NCI-H748 treated with DMSO at 0.1 percent for 48 hours (cell line): Measurements from ENCODE around the gene KAT14.
"Not testable (repeated sequence)": the region's sequence is repeated elsewhere in the genome, so short reads cannot be mapped to it uniquely, and the experiment has no call there.

Source experiments
- DNase-seq: peaks from one replicate; lab custom pipeline; 2025; lab: John Stamatoyannopoulos, UW

Gene KAT14, protein sequence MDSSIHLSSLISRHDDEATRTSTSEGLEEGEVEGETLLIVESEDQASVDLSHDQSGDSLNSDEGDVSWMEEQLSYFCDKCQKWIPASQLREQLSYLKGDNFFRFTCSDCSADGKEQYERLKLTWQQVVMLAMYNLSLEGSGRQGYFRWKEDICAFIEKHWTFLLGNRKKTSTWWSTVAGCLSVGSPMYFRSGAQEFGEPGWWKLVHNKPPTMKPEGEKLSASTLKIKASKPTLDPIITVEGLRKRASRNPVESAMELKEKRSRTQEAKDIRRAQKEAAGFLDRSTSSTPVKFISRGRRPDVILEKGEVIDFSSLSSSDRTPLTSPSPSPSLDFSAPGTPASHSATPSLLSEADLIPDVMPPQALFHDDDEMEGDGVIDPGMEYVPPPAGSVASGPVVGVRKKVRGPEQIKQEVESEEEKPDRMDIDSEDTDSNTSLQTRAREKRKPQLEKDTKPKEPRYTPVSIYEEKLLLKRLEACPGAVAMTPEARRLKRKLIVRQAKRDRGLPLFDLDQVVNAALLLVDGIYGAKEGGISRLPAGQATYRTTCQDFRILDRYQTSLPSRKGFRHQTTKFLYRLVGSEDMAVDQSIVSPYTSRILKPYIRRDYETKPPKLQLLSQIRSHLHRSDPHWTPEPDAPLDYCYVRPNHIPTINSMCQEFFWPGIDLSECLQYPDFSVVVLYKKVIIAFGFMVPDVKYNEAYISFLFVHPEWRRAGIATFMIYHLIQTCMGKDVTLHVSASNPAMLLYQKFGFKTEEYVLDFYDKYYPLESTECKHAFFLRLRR

DNA sequence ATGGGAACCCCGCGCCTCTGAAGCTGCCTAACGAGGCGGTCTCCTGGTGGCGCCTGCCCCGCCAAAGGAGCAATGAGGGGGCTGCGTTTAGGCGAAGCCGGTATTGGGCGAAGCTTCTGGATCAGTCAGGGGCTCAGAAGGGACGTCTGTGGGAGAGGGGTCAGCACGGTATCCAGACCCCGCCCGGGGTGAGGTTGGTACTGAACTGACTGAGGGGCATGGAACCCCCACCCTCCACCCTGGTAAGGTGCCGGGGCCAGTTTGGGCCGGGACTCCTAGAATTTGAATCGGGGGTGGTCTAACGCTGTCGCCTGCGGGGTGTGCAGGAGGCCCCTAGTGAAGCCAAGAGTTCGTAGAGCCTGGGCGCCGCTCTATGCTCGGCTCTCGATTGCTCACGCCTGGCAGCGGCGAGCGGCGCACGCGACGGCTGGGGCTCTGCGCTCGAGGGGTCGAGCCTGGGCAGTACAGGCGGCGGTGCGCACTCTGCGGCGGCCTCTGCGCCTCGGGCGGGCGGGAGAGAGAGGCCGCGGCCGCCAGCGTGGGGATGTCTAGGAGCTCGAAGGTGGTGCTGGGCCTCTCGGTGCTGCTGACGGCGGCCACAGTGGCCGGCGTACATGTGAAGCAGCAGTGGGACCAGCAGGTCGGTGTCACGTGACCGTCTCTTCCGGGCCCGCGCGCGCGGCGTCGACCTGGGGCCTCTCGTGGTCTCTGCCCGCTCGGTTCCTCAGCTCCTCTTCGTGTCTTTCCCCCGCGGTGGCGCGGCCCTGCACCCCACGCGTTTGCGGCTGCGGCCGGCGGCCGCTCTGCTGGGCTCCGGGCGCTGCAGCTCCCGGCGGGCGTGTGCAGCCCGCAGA, at the start of gene KAT14, which contains the start of gene PET117:
TSS of gene KAT14 (plus strand) at position 452 of the 854 bp plus-strand sequence. CDS start 4,798 bp downstream, outside the sequence.
TSS of gene PET117 (plus strand) at position 452 of the 854 bp plus-strand sequence. CDS start at position 545, 93 bp downstream.
- peak; percentile 89 for DNase-seq

DNA sequence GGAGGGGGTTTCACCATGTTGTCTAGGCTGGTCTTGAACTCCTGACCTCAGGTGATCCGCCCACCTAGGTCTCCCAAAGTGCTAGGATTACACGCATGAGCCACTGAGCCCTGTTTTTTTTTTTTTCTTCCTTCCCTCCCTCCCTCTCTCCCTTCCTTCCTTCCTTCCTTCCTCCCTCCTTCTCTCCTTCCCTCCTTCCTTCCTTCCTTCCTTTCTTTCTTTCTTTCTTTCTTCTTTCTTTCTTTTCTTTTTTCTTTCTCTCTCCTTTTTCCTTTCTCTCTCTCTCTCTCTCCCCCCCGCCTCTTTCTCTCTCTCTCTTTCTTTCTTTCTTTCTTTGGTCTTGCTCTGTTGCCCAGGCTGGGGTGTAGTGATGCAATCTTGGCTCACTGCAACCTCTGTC, 49.4 kb upstream of the KAT14 start:
- not testable (repeated sequence) for DNase-seq

DNA sequence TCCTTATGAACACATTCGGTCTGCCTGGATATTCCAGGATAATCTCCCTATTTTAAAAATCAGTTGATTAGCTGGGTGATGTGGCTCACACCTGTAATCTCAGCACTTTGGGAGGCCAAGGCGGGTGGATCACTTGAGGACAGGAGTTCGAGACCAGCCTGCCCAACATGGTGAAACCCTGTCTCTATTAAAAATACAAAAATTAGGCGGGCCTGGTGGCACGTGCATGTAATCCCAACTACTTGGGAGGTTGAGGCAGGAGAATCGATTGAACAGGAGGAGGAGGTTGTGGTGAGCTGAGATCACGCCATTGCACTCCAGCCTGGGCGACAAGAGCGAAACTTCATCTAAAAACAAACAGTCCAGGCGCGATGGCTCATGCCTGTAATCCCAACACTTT, 48.8 kb upstream of the KAT14 start:
- DNase-seq: not testable (repeated sequence)

DNA sequence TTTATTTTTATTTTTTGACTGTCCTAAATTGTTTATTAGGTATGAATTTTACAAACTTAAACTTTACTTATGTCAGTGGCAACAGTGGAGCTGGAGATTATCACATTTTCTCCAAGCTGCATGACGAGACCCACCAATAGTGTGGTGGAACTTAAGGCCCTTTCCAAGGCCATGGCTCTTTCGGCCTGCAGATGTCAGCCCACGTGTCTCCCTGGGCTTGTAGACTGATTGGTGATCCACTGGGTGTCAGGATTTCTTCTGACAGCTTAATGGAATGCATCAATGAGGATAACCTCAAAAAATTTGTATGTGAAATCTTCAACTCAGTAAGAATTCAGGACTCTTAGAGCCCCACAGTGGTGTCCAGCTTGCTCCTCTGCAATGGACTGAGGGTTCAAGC, 47.6 kb upstream of the KAT14 start:
- no peak for DNase-seq

DNA sequence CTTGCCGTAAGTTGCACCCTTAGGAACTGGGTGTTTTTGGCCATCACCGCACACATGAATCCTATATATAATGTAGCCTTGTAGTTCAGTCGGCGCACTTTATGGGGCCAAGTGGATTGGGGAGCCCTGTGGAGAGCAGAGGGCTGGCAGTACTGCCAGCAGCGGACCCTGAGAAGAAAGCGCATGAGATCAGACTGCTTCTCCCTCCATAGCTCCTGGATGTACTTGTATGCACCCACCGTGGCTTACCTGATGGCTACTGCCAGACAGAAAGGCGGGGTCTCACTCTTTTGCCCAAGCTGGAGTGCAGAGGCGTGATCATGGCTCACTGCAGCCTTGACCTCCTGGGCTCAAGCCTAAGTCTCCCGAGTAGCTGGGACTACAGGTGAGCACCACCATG, 47.2 kb upstream of the KAT14 start:
- no peak for DNase-seq

DNA sequence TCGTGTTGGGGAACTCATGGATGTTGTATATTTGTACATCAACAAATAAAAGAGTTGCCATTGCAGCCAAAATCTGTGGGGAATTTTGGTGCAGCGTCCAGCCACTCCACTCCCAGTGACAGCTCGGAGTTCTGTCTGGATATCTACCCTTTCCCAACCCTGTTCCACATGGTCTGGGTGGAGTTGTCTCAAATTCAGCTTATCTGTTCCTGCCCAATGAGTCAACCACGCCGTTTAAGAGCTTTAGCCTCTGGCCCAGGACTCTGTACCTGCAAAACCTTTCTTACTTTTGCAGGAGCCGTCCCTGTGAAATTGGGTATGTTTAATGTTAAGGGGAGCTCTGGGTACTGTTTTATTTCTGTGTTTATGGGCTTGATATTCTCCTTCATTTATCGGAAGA, 46.0 kb upstream of the KAT14 start:
- no peak for DNase-seq

DNA sequence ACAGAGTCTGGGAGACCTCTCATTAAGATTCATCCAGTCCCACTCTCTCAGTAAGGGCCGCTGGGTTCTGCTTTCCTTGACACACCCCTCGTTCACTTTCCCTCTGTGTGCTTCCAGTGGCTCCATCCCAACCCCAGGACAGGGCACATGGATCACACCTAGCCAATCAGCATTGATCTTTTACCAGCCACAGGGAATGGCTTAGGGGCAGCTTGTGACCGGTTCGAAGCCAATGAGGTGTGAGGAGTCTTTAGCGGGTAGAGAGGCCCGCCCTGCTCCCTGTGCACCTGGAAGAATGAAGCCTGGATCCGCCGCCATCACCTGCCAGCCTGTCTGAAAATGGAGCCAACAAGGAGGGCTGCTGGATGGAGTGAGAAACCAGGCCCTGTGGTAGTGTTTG, 44.8 kb upstream of the KAT14 start:
- DNase-seq: no peak

DNA sequence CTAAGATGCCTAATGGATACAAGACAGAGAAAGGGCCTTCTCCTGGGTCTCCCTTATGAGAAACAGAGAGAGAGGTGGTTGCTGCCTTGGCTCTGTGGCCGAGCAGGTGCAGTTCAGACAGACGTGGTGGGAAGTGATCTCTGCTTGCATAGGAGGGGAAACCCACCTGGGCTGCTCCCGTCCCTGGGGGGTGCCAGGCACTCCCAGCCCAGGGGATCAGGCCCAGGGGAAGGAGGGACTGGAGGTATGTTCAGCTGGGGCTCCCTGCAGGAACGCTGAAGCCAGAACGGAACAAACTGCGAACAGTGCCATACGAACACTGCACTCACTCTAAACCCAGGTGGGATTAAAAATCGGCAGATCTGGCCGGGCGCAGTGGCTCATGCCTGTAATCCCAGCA, 44.3 kb upstream of the KAT14 start:
- no peak for DNase-seq

DNA sequence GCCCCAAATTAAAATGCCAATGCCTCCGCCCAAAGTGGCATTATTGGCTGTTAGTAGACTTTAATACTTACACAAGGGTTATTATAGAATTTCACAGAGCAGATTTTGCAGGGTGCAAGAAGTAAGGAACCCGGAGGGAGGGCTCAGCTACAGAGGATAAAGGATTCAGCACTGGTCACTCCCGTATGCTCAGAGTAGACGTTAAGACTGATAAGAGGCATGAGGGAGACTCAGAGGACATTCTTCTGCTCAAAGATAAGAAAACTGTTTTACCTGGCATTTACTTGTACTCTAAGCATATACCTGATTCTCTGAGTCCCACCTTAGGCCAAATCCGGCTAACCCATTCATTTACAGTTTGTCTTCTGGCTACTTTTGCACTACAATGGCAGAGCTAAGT, 43.5 kb upstream of the KAT14 start:
- DNase-seq: no peak

DNA sequence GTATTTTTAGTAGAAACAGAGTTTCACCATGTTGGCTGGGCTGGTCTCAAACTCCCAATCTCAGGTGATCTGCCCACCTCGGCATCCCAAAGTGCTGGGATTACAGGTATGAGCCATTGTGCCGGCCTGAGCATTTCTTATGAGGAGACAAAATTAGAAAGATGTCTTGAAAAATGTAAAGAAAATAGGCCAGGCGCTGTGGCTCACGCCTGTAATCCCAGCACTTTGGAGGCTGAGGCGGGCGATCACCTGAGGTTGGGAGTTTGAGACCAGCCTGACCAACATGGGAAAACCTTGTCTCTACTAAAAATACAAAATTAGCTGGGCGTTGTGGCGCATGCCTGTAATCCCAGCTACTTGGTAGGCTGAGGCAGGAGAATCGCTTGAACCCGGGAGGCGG, 37.1 kb upstream of the KAT14 start:
- not testable (repeated sequence) for DNase-seq

DNA sequence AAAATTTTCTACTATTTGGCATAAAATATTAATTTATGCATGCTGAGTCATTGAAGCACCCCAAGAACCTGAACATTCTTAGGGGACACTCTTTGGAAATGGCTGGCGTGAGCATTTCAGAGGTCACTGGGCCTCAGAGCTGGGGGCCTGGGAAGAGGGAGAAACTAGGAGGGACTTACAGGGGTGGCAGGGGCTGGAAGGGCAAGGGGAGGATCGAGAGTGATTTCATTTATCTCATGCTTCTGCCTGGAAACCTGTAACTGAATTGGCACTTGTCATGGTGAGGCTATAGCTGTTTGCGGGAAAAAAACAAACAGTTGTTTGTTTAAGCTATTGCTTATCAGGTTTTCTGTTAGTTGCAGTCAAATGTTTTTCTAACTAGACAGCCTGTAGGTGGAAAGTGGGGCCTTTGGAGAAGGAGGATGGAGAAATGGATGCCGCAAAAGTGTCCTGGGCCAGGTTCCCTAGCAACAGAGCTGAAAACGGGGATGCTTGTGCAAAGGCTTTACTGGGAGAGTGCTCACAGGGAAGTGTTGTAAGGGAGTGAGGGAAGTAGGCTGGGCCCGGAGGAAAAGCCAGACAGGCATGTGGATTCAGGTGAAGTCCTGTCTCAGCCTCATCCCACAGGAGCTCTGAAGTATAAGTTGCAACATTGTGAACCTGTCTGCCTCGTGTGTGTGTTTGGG, 36.4 kb upstream of the KAT14 start:
- no peak for DNase-seq

DNA sequence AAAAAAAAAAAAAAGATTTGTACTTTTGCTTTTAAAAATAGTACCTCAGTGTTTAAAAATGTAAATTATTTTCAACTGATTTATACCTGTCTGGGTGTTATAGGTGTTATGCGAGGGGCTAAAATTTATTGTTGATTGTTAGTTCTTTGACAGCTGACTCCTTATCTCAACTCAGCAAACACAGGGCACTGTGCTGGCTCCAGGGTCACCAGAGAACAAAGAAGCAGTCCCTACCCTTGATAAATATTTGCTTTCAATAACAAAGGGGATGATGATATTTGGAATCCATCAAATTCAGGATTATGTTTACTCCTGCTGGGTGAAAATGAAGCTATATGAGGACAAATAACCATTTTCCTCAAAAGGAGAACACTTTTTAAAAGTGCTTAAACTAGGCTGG, 34.2 kb upstream of the KAT14 start:
- peak; percentile 97 for DNase-seq

DNA sequence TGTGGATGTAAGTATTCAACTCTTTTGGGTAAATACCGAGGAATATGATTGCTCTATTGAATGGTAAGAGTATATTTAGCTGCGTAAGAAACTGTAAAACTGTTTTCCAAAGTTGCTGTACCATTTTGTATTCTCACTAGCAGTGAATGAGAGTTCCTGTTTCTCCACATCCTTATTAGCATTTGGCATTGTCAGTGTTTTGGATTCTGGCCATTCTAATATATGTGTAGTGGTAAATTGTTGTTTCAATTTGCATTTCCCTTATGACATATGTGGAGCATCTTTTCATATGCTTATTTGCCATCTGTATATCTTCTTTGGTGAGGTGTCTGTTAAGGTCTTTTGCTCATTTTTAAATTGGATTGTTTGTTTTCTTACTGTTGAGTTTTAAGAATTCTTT, 29.3 kb upstream of the KAT14 start:
- no peak for DNase-seq

DNA sequence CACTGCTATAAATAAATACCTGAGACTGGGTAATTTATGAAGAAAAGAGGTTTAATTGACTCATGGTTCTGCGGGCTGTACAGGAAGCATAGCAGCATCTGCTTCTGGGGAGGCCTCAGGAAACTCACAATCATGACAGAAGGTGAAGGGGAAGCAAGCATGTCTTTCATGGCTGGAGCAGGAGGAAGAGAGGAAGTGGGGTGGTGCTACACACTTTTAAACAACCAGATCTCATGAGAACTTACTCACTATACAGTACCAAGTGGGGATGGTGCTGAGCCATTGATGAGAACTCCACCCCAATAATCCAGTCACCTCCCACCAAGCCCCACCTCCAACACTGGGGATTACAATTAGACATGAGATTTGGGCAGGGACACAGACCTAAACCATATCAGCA, 9.1 kb upstream of the KAT14 start:
- not testable (repeated sequence) for DNase-seq

DNA sequence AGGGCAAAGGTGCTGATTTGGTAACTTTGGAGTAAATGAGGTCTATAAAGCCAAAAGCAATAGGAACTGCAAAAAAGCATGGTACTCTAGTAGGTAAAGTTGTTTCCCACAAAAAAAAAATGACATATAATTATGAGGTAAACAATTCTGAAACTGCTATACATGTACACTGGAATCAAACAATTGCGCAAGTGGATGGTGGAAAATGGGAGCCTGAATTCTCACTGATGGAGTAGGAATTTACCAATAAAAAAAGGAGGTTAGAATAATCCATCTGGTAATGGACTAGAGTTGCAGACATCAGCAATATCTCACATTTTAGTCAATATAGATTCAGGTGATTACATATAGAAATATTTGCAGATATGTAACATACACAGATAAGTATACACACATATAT, 5.0 kb upstream of the KAT14 start:
- no peak for DNase-seq

DNA sequence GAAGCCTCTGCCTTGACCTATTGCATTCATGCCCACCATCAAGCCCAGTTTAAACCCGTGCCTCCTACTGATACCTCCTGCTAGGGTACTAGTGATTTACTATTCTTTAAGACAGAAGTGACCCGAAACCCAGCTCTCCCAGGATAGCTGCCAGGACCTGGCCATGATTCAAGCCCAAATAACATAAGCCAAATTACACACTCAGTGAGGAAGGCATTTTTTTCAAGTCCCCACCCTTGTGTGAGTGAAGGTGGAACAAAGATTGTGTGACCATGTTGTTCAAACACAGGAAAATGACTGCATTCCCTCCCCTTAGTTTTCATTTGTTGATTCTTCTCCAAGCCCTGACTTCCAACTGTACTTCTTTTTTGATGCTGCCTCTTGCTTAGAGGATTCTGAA, 3.7 kb upstream of the KAT14 start:
- DNase-seq: no peak

DNA sequence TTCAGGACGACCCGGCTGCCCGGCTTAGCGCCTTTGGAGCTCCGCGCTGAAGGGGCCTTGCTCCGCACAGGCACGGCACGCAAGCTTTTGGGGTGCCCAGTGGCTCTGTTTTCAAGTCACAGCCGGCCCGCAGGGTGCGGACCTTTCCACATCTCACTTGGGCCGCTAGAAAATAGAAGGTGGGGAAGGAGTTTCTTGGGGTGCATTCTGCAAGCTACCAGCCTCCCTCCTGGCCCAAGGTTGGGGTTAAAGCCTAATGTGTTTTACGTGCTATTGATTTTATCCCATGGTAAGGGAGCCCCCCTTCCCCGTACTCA, 561 bp downstream of the KAT14 start:
- peak; percentile 68 for DNase-seq

DNA sequence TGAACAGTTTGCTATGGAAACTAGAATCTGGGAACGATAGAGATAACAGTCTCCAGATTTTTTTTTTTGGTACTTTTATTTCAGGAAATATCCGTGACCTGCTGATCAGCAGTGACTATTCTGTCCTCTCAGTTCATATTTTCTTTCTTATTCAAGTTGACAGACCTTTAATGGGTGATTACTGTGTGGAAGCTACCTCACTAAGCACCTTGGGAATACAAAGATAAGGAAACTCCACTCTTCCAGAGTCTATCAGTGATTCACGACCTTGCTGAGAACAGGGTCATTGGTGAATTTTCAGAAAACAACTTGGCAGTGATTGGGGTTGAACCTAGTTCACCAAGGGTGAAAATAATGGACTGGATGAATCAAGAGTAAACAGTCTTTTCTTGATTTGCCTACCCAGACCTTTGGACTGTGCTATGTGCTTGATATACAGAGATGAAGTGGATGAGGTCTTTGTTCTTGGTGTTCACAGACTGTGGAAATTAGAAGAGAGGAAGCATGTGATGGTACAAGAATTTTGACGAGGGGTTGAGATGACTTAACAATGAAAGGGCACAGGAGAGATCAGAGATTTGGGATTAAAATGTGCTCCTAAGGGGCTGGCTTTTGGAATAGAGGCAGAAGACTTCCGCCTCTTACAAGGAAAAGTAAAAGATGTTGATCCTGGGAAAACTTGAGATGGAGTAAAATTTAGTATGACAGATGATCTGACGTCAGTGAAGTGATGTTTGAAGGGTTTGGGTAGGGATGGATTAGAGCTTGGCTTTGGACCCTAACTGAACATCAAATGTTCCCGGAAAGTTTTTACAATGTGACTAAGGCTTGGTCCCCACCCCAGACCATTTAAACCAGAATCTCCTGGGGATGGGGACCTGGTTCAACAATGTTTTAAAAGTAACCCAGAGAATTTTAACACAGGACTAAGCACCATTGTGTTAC, 1.2 kb downstream of the KAT14 start:
- DNase-seq: peak; percentile 40

DNA sequence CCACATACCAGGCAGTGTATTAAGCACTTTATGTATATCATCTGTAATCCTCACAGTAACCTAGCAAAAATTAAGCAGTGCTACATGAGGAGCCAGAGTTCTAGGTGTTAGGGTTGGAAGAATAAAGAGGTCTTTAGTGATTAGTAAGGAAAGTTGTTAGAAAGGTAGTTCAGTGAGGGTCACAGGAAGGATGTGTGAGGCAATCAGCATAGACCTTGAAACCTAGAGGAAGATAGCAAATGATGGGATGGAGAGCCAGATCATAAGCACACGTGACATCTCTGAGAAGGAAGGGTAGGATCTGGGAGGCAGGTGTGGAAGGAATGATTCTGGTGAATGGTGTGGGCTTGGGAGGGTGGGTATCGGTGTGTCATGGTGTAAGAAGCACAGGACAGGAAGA, 2.2 kb downstream of the KAT14 start:
- no peak for DNase-seq

DNA sequence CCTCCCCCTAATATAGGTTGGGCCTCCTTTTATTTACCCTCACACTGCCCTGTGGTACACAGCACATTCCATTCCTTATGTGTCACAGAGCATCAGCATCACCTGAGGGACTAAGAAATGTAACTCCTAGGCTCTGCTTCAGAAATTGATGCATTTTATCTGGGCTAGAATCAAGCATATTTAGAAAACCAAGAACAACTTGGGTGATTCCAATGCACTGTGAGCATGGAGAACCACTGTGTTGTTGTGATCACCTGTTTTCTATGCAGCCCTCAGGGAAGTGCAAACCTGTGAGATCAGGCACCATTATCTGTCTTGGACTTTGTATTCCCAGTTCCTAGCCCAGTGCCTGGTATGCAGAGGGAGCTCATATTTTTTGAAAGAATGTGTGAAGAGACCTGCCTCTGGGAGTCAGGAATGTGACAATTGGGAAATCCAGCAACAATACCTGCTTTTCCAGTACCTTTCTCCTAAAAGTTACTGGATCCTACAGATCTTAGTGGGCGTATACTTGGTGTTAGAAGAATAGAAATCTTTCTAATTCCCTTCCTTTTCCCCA, 7.0 kb downstream of the KAT14 start:
- no peak for DNase-seq
